Activated T-cell treated with anti-CD3 and anti-CD28 coated beads, Interleukin-2, amount 50 U/mL, for 72 hours (primary cell): ENCODE measurements around the gene TTC27. TPM values are rescaled to one million over a fixed set of nuclear protein-coding genes. Genes with fewer than 3 reads are reported as not detected.
"Not testable (repeated sequence)": the region's sequence is repeated elsewhere in the genome, so short reads cannot be mapped to it uniquely, and the experiment has no call there.

Source experiments
- ATAC-seq, 2 donors: fragments of 150-1000 bp; cut with Tn5 transposase; replicated peaks in 1 of 2; 2 replicates each; pipeline ENCODE4 v1.10.0; 2021; ENCODE audit warnings: moderate library complexity in 2 of 2, mild to moderate bottlenecking in 1 of 2
- DNase-seq, 2 donors: peaks; one replicate each; pipeline ENCODE4 v3.0.0; 2021 to 2022; ENCODE audit warnings: mixed read lengths in 1 of 2
- H3K27ac Mint-ChIP-seq: one replicate; pipeline ENCODE4 v1.8.0; 2022; ENCODE audit warnings: mild to moderate bottlenecking, moderate library complexity, mixed read lengths
- H3K27me3 Mint-ChIP-seq: one replicate; pipeline ENCODE4 v1.8.0; 2022; ENCODE audit warnings: low read depth, mixed read lengths
- H3K36me3 Mint-ChIP-seq, 2 donors: one replicate each; pipeline ENCODE4 v1.8.0; 2022; ENCODE audit warnings: mixed read lengths in 2 of 2, mild to moderate bottlenecking in 1 of 2; ENCODE audit not compliant: insufficient read depth in 2 of 2
- H3K4me1 Mint-ChIP-seq: one replicate; pipeline ENCODE4 v1.8.0; 2022; ENCODE audit warnings: low read depth, mixed read lengths
- H3K4me3 Mint-ChIP-seq, 2 donors: one replicate each; pipeline ENCODE4 v1.8.0; 2022; ENCODE audit warnings: mild to moderate bottlenecking in 2 of 2, mixed read lengths in 2 of 2, moderate library complexity in 2 of 2
- H3K9me3 Mint-ChIP-seq, 2 donors: one replicate each; pipeline ENCODE4 v1.8.0; 2022; ENCODE audit warnings: mixed read lengths in 2 of 2
- total RNA-seq, 2 donors: library from RNA; stranded (reverse); gene quantifications; one replicate each; pipeline ENCODE4 v1.2.3, GENCODE V29; 2022

Gene TTC27
- total RNA-seq, 2 donors from 2014 or later = 24.2 to 27.8 TPM

DNA sequence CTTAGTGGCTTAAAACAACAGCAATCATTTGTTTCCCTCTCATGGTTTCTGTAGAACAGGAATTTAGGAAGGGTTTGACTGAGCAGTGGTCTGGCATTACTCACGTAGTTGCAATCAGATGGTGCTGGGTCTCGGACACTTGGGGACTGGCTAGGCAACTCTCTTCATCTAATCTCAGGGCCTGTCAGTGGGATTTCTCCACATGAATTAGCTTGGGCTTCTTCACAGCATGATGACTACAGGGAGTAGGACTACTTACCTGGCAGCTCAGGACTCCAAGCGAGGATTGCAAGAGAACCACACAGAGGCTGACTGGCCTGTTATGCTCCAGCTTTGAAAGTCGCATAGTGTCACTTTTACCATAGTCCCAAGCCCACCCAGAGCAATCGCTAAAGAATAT is 125.1 kb downstream of the TTC27 start:
- Mint-ChIP-seq H3K4me1 (peaks cover 20% of the 10 kb centered on the region), H3K27ac (no peak overlapping the region), H3K27me3 (no peaks in the 10 kb centered on the region), H3K9me3 (peaks cover 0 to under 1% of the 10 kb centered on the region in 2 donors), H3K36me3 (peaks cover 0 to 12% of the 10 kb centered on the region in 2 donors), H3K4me3 (no peak overlapping the region)
- no peak for ATAC-seq
- DNase-seq = no peak

DNA sequence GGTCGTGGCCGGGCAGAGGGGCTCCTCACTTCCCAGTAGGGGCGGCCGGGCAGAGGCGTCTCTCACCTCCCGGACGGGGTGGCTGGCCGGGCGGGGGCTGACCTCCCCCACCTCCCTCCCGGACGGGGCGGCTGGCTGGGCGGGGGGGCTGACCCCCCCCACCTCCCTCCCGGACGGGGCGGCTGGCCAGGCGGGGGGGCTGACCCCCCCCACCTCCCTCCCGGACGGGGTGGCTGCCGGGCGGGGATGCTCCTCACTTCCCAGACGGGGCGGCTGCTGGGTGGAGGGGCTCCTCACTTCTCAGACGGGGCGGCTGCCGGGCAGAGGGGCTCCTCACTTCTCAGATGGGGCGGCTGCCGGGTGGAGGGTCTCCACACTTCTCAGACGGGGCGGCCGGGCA is 126.8 kb downstream of the TTC27 start:
- H3K4me1 Mint-ChIP-seq = peaks cover 20% of the 10 kb centered on the region
- not testable (repeated sequence) for DNase-seq, H3K27me3 Mint-ChIP-seq, H3K9me3 Mint-ChIP-seq, ATAC-seq, H3K27ac Mint-ChIP-seq, H3K36me3 Mint-ChIP-seq, H3K4me3 Mint-ChIP-seq

DNA sequence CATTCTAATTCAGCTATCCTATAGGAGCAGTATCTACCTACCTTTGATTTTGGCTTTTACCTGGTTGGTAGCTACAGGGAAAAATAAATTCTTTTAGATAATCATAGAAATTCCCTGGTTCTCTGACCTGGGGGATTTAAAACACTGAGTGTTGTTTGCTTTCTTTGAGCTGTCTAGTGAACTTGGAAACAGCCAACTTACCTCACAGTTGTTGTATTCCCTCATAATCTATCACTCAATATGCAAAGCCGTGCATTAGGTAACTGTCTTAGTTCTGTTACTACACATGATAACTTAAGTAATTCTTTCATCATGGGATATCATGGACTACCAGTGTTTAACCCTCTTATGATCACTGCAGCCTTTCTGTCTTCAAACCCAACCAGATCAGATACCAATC is 127.8 kb downstream of the TTC27 start:
- ATAC-seq (no peak), DNase-seq (no peak)
- Mint-ChIP-seq H3K9me3 (no peaks in the 10 kb centered on the region), H3K36me3 (peaks cover 2 to 6% of the 10 kb centered on the region in 2 donors), H3K4me1 (peaks cover 20% of the 10 kb centered on the region), H3K4me3 (peak overlapping the region; percentile 21 to 77), H3K27ac (peak overlapping the region; percentile 88), H3K27me3 (no peaks in the 10 kb centered on the region)

DNA sequence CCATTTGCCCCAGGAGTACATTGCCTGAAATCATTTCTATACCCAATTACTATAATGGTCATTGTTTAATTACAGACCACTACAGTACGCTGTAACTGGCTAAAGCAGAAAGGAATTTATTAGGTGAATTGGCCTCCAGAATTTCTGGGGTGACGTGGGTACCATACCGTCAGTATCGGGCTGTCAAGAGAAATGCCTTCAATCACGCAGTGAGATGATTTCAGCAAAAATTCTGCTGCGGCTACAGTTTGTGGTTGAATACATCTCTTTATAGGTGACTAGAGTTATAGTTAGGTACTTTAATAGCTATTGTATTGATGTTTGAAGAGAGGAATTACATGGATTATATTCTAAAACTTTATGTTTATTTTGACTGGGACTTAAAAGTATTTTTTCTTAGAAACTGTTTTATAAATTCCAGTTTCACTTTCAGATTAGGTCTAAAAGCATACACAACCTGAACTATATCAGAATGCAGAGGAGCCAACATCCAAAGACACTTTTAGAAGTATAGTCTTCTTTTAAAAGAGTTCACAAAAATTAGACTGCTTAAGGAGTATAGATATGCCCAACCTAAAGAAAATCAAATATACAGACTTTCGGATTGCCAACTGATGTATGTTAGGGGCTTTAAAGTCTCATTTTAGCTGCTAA is 128.4 kb downstream of the TTC27 start:
- no peaks in the 10 kb centered on the region for H3K27me3 Mint-ChIP-seq
- H3K36me3 Mint-ChIP-seq = peaks cover 4 to 10% of the 10 kb centered on the region in 2 donors
- peak overlapping the region; percentile 88 for H3K27ac Mint-ChIP-seq
- ATAC-seq (no peak), DNase-seq (no peak)
- H3K4me1 Mint-ChIP-seq = peaks cover 20% of the 10 kb centered on the region
- H3K4me3 Mint-ChIP-seq = peak overlapping the region; percentile 21 to 77
- no peaks in the 10 kb centered on the region for H3K9me3 Mint-ChIP-seq

DNA sequence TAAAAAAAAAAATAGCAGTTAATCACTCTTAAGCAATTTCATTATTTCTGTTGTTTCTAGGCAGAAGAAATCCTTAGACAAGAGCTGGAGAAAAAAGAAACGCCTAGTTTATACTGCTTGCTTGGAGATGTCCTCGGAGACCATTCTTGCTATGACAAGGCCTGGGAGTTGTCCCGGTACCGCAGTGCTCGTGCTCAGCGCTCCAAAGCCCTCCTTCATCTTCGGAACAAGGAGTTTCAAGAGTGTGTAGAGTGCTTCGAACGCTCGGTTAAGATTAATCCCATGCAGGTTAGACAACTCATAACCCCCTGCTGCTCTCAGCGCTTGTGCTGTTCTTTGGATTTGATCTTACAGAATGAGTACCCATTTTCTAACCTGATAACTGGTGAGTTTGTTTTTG is 130.4 kb downstream of the TTC27 start:
- H3K9me3 Mint-ChIP-seq = no peaks in the 10 kb centered on the region
- H3K36me3 Mint-ChIP-seq = peaks cover 9 to 10% of the 10 kb centered on the region in 2 donors
- no peak overlapping the region for H3K27ac Mint-ChIP-seq
- DNase-seq = no peak
- H3K4me3 Mint-ChIP-seq = no peak overlapping the region
- H3K4me1 Mint-ChIP-seq = peaks cover 20% of the 10 kb centered on the region
- ATAC-seq = no peak
- no peaks in the 10 kb centered on the region for H3K27me3 Mint-ChIP-seq

DNA sequence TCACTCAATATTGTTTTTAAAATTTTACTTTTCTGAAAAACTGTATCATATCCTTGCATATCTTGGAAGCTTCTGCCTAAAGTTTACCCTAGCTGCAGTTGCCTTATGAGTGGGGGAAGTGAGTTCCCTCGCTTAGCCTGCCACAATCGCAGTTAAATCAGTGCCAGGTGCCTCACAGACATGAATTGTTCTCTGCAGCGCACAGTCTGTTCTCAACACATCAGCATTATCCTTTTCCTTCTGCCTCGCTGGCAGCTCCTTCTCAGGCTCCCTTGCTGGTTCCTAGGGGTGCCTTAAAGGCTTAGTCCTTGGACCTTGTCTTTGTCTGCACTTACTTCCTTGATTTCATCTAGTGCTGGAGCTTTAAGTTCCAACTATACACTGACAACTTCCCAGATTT is 132.8 kb downstream of the TTC27 start:
- no peak overlapping the region for H3K27ac Mint-ChIP-seq
- DNase-seq = no peak
- H3K36me3 Mint-ChIP-seq = peaks cover 9 to 11% of the 10 kb centered on the region in 2 donors
- H3K9me3 Mint-ChIP-seq = no peaks in the 10 kb centered on the region
- no peaks in the 10 kb centered on the region for H3K27me3 Mint-ChIP-seq
- no peak for ATAC-seq
- H3K4me1 Mint-ChIP-seq = peaks cover 19% of the 10 kb centered on the region
- H3K4me3 Mint-ChIP-seq = no peak overlapping the region

DNA sequence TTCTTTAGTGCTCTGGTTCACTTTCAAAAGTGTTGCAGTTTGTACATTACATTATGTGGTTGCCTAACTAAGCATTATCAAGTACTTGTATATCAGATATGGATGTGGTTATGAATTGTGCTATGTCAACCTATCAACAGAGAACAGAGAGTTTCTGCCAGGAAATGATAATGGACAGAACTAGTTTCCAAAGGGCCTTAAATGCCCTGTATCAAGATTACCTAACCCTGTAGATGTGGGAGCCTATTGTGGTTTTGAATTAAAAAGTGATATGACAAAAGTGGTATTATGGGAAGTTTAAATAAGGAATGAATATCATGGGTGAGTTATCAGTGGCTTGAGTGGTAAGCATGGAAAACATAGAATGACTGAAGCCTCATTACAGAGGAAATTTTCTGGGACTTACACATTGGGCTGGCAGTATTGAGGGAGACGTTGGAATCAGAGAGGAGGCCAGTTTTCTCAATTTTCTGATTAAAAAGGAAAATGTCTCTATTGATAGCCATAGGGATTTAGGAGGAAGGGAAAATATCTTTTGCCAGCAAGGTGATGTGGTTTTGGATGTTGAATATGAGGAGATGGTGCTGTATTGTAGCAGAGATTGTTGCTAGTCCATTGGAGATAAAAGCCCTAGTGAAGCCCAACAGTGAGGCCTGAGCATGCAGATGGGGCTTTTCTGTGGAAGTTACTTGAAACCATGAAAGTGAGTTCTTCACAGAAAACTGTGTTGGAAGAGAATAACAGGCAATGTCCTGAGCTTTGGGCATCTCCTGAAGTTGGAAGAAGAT is 140.7 kb downstream of the TTC27 start:
- no peaks in the 10 kb centered on the region for H3K9me3 Mint-ChIP-seq
- H3K4me3 Mint-ChIP-seq = no peak overlapping the region
- ATAC-seq = no peak
- H3K27ac Mint-ChIP-seq = no peak overlapping the region
- H3K36me3 Mint-ChIP-seq = peaks cover 0 to 3% of the 10 kb centered on the region in 2 donors
- DNase-seq = no peak
- H3K27me3 Mint-ChIP-seq = no peaks in the 10 kb centered on the region
- no peaks in the 10 kb centered on the region for H3K4me1 Mint-ChIP-seq

DNA sequence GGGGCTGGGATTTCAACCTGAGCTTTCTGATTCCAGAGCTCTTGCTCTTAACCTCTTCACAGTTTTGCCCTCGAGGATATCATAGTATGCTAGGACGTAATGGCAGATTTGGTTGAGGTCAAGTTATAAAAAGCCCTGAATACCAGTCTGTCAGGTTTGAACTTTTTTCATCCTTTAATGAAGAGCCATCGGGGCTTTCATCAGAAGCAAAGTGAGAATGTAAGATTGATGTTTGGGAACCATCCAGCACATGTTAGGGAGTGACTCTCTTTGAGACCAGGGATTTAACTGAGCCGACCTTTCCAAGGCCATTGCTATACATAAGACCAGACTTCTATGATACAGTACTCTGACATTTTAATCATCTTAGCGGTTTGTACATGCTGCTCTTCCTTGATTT is 142.5 kb downstream of the TTC27 start:
- ATAC-seq (no peak), DNase-seq (no peak)
- no peaks in the 10 kb centered on the region for H3K36me3 Mint-ChIP-seq
- H3K4me1 Mint-ChIP-seq = no peaks in the 10 kb centered on the region
- no peak overlapping the region for H3K4me3 Mint-ChIP-seq
- H3K27me3 Mint-ChIP-seq = no peaks in the 10 kb centered on the region
- no peak overlapping the region for H3K27ac Mint-ChIP-seq
- H3K9me3 Mint-ChIP-seq = no peaks in the 10 kb centered on the region

DNA sequence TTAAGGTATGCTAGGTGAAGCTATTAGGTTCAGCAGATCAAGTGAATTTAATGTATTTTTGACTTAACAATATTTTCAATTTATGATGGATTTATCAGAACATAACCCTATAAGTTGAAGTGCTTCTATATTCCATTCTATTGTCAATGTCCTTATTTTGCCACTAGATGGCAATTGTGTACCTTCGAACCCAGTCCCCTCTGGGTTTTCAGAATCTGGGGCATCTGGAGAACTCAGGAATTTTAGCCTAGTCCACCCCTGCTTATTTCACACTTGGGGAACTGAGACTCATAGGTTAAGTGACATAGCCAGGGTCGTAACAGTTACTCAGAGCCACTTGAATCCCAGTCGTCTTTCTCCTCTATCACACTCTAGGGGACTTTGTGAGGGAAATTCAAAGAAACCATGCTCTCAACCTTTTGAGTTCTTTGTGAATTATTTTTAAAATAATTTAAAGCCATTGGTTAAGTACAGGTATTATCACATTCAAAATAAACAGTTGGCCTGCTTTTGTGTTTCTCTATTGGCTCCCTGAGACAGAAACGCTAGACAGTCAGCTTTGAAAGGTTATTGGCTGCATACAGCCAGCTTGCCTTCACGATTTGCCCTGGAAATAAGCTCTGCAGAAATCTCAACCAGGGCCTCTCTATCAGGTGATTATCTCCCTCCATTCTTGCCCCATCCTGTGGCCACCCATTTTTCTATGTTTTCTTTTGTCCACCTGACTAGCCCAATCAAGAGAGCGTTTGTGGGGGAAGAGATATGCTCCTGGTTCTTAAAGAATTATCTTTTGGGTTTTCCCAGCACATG is 145.0 kb downstream of the TTC27 start:
- DNase-seq (no peak), ATAC-seq (no peak)
- no peak overlapping the region for H3K27ac Mint-ChIP-seq
- H3K36me3 Mint-ChIP-seq = peaks cover 0 to 4% of the 10 kb centered on the region in 2 donors
- H3K4me1 Mint-ChIP-seq = no peaks in the 10 kb centered on the region
- no peaks in the 10 kb centered on the region for H3K9me3 Mint-ChIP-seq
- H3K4me3 Mint-ChIP-seq = no peak overlapping the region
- no peaks in the 10 kb centered on the region for H3K27me3 Mint-ChIP-seq

DNA sequence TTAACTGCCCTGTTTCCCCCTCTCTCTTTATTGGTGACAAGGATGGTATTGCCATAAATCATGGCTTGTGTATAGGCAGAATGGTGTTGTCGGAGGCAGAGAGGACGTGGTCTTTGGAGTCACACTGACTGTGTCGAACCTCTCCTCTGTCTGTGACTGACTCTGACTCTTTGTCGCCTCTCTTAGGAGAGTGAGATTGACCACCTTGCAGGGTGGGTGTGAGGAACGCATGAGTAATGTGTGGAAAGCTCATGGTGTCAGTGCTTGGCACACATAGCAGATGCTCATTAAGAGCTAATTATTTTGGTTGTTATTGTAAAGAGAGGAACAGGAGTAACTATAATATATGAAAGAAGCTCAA is 145.6 kb downstream of the TTC27 start:
- no peak for ATAC-seq
- no peak overlapping the region for H3K4me3 Mint-ChIP-seq
- no peaks in the 10 kb centered on the region for H3K27me3 Mint-ChIP-seq
- peaks cover 2 to 7% of the 10 kb centered on the region in 2 donors for H3K36me3 Mint-ChIP-seq
- peaks cover 0 to 1% of the 10 kb centered on the region in 2 donors for H3K9me3 Mint-ChIP-seq
- H3K27ac Mint-ChIP-seq = no peak overlapping the region
- H3K4me1 Mint-ChIP-seq = no peaks in the 10 kb centered on the region
- DNase-seq = no peak

DNA sequence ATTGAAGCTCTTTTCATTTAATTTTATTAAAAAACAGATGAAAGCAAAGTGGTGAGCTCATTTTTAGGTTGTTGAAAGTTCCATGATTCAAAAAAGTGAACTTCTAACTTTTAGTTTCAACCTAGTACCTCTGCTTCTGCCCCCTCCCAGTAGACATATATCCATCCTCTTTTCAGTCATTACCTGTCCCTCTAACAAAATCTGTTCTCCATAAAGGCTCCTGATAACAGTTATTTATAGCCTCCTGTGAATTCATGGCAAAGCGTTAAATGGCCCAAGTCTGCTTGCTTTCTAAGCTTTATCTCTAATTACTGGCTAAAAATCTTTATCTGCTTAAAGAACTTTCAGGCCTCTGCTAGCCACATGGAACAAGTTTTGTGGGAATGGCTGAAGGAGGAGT is 148.1 kb downstream of the TTC27 start:
- Mint-ChIP-seq H3K4me1 (no peaks in the 10 kb centered on the region), H3K27ac (no peak overlapping the region), H3K36me3 (peaks cover 10 to 21% of the 10 kb centered on the region in 2 donors), H3K9me3 (peaks cover 0 to 3% of the 10 kb centered on the region in 2 donors), H3K27me3 (no peaks in the 10 kb centered on the region), H3K4me3 (no peak overlapping the region)
- ATAC-seq (no peak), DNase-seq (no peak)

DNA sequence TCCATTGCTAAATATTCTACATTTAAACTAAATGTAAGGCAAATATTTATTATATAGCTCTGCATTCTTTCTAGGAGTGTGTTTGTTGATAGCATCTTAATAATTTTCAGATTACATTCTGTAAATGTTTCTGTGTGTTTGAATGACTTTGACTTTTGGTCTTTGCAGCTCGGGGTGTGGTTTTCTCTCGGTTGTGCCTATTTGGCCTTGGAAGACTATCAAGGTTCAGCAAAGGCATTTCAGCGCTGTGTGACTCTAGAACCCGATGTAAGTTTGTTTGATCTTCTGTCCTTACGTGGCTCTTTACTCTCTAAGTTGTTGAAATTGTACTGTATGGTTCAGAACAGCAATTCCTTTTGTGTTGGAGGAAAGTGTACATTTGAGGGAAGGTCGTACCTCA is 149.9 kb downstream of the TTC27 start:
- no peak for ATAC-seq
- H3K4me1 Mint-ChIP-seq = no peaks in the 10 kb centered on the region
- no peaks in the 10 kb centered on the region for H3K27me3 Mint-ChIP-seq
- H3K4me3 Mint-ChIP-seq = no peak overlapping the region
- H3K9me3 Mint-ChIP-seq = peaks cover 0 to 3% of the 10 kb centered on the region in 2 donors
- H3K36me3 Mint-ChIP-seq = peaks cover 10 to 29% of the 10 kb centered on the region in 2 donors
- H3K27ac Mint-ChIP-seq = no peak overlapping the region
- no peak for DNase-seq

DNA sequence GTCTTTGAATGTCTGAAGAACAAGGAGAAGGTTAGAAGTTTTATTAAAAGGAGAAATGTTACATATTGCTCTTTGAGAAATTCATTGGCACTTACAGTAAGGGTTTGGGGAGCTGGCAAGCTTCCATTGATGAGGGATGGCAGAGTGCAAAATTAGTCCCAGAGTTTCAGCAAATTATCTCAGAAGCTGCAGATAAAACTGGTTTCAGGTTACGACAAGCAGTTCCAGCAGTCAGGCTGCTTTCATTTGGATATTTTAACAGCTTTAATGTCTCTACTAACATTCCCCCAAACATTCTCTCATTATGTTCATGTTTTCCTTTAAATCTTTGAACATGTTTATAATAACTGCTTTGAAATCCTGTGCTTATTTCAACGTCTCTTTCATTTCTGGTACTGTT is 153.1 kb downstream of the TTC27 start:
- ATAC-seq (no peak), DNase-seq (no peak)
- Mint-ChIP-seq H3K27ac (no peak overlapping the region), H3K27me3 (no peaks in the 10 kb centered on the region), H3K36me3 (peaks cover 17 to 47% of the 10 kb centered on the region in 2 donors), H3K4me3 (no peak overlapping the region), H3K4me1 (no peaks in the 10 kb centered on the region), H3K9me3 (peaks cover 0 to 3% of the 10 kb centered on the region in 2 donors)
